Gastroesophageal sphincter (tissue), 3 donors: ENCODE data around the gene SPATA19.

Experiments
- CTCF ChIP-seq, 4 experiments: fragments of 200-600 bp in 2 of 4; fragments of 450-650 bp in 2 of 4; sonication (generic) in 1 of 4; IDR thresholded peaks; one replicate each; pipeline ENCODE4 v1.5.1; 2017 to 2019; ENCODE audit warnings: antibody characterized with exemption in 4 of 4, mild to moderate bottlenecking in 2 of 4, moderate library complexity in 2 of 4
- EP300 ChIP-seq: sonication (generic); formaldehyde crosslinking; IDR thresholded peaks from one replicate; pipeline ENCODE4 v1.6.1; 2017; ENCODE audit warnings: antibody characterized with exemption, mild to moderate bottlenecking
- POLR2A ChIP-seq, 2 donors: fragments of 450-650 bp; IDR thresholded peaks; one replicate each; pipeline ENCODE4 v1.6.1; 2017; ENCODE audit warnings: antibody characterized with exemption in 2 of 2, mild to moderate bottlenecking in 2 of 2, moderate library complexity in 1 of 2
- POLR2AphosphoS5 ChIP-seq: sonication (generic); formaldehyde crosslinking; IDR thresholded peaks from one replicate; pipeline ENCODE4 v1.6.1; 2017; ENCODE audit warnings: antibody characterized with exemption

GRCh38 chr11:133801356-133801755, 44.0 kb downstream of the SPATA19 start:
- TF ChIP-seq CTCF (IDR thresholded peaks at IDR 0.05): no peak
- no peak for TF ChIP-seq POLR2AphosphoS5
- no peak for TF ChIP-seq EP300
- TF ChIP-seq POLR2A (IDR thresholded peaks at IDR 0.05): no peak
